GM18520 (cell line): ENCODE data around the gene CFAP68.
"Not testable (repeated sequence)": the region's sequence is repeated elsewhere in the genome, so short reads cannot be mapped to it uniquely, and the experiment has no call there.

Experiments used
- ATAC-seq: cut with Tn5 transposase; IDR thresholded peaks from one replicate; pipeline ENCODE4 v1.9.1; 2021; ENCODE audit not compliant: unreplicated experiment

The CFAP68 gene

GRCh38 chr11:111916768-111917167 is 37.4 kb downstream of the CFAP68 start:
- no peak for ATAC-seq

GRCh38 chr11:111917312-111917711 is 38.0 kb downstream of the CFAP68 start:
- no peak for ATAC-seq

DNA sequence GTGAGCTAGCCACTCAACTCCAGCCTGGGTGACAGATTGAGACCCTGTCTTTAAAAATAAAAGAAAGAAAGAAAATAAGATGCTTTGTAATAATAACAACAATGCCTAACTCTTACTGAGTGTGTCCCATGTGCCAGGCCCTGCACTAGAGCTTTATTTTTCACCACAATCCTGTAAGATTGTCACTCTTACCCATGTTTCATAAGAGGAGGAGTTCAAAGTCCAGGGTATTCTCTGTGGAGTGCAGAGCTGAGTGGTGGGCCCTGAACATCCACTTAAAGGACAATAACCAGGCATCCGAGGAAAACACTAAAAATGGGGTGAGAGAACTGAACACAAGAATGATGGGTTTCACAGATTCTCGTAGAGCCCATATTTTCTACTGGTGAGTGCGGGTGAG is 38.4 kb downstream of the CFAP68 start:
- no peak for ATAC-seq

DNA sequence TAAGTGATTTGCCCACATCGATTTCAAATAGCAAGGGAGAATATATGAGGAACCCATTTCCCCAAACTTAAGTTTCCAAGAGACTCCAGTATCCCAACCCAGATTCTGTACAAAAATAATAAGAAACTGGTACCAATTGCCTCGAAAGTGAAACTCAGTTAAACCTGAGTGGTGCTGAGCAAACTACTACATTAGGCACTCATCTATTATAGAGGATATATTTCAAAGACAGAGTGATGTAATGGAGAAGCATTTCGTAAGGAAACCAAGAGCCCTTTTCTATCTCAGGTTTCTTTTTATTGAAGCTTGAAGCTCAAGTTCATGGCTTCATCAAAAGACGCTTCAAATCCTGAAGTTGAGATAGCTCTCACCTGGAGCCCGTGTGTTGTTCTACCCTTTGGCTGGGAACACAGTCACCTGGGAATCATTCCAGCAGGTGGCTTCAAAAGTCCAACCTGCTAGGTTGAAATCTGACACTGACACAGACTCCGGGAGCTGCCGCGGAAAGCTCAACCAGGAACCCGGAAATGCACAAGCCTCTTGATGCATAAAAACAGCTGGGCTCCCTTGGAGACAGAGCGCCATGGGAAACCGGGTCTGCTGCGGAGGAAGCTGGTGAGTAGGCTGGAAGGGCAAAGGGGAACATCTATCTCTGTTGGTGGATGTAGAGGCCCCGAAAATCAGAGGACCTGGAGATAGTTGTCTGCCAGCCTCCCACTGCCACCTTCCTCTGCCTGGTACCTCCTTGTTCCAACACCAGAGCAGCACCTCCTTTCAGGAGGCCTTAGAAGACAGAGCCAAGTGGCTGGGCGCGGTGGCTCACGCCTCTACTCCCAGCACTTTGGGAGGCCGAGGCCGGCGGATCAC is 39.3 kb downstream of the CFAP68 start, which contains the start of gene C11orf52:
Gene C11orf52, plus strand, starts transcription at position 524 of the 867 bp plus-strand sequence. Its CDS starts 60 bp downstream, at position 584.
- ATAC-seq: no peak

DNA sequence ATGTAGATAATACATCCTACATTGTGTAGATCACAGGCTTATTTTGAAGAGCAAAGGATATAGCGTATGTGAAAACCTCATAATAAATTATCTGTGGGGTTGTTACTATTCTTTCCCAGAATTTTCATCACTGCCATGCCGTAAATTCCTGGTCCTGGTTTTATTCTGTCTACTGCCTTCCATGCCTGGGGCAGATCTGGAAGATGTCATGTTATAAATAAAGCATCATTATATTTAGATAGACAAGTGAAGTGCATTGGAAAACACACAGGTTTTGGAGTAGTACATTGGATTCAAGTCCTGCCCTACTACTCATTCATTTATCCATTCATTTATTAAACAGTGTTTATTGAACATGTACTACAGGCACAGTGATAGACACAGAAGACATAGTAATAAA is 41.6 kb downstream of the CFAP68 start:
- ATAC-seq: no peak

DNA sequence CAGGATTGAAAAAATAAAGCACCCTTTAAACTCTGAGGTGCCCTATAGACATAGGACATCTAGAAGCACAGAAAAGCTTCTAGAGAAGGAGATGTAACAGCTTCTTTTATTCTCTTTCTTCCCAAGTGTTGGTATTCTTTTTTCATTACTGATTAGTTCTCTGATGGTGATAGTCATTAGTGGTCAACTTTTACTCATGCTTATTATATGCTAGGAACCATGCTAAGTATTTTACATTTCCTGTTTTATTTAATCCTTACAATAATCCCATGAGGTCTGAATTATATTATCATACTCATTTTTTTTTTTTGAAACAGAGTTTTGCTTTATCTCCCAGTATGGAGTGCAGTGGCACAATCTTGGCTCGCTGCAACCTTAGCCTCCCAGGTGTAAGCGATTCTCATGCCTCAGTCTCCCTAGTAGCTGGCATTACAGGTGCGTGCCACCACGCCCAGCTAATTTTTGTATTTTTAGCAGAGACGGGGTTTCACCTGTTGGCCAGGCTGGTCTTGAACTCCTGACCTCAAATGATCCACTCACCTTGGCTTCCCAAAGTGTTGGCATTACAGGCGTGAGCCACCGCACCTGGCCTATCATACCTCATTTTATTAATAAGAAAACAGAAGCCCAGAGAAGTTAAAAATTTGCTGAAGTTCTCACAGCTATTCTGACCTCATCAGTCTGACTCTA is 42.3 kb downstream of the CFAP68 start:
- no peak for ATAC-seq

DNA sequence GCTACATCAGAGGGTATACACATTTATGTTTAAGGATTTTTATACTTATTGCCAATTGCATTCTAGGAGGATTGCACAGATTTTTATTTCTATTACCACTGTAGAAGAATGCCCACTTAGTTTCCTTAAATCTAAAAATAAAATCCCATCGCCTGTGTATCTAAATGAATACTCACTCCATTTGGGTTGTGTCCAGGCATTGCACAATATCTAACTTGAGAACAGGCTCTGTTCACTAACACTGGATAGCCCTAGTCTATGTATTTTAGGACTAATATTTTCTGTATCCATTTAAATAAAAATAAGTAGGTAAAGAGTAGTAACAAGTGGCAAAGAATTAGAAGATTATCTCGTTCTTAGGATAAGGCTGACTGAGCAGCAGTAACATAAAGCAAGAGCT is 43.5 kb downstream of the CFAP68 start:
- no peak for ATAC-seq

- no peak for ATAC-seq
Observed at GRCh38 chr11:111923351-111923788, 44.0 kb downstream of the CFAP68 start.

DNA sequence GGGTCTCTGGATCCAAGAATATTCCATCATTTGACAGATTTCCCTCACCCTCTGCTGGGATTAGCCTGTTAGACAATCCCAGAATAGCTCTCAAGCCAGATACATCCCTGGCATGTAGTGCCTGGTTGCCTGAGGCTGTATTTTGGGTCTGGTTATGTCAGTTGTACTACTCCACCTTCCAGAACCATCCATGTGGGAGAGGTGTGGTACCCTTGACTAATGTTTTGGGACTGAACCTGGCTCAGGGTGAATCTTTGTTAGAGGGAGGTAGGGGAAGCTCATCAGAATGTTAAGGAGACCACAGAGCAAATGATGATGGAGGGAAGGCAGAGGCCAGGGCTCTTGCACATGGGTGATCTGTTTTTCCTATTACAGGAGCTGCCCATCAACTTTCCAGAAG is 44.6 kb downstream of the CFAP68 start:
- no peak for ATAC-seq

DNA sequence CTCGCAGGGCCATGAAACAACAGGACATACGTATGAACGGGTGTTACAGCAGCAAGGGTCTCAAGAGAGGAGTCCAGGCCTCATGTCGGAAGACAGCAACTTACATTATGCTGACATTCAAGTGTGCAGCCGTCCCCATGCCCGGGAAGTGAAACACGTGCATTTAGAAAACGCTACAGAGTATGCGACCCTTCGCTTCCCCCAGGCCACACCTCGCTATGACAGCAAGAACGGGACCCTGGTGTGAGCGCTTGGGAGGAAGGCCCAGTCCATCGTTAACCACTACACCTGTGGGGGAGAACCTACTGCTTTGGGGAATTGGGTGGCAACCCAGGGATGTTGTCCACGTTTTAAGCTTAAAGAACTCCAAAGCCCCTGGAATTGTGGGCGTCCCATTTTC is 46.6 kb downstream of the CFAP68 start:
- no peak for ATAC-seq

GRCh38 chr11:111926505-111927391 is 47.4 kb downstream of the CFAP68 start:
- ATAC-seq: peak; percentile 89

DNA sequence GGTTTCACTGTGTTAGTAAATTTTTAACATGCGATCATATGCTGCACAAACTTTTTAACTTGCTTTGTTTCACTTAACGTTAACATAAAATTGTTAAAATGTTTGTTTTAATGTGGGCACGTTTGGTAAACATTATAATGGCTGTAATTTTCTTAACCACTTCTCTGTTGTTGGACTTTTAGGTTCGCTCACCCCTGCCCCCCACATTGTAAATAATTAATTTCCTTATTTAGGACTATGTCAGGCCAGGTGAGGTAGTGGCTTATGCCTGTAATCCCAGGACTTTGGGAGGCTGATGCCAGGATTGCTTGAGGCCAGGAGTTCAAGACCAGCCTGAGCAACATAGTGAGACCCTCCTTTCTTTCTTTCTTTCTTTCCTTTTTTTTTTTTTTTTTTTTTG is 51.1 kb downstream of the CFAP68 start:
- ATAC-seq: no peak

DNA sequence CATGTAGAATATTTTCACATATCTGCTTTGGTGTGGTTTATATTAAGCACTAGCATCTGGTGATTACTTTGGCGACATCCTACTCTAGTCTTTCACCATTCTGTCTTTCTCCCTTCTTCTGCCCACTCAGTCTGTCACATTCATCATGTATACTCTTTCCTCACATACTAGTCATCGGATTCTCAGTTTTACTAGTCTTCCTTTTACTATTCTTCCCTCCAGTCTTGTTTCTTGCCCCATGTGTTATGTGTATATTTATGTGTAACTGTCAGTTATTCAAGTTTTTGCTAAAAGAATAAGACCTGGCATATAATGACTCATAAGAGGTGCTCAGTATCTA is 53.2 kb downstream of the CFAP68 start:
- ATAC-seq: no peak

GRCh38 chr11:111933176-111933575 is 53.8 kb downstream of the CFAP68 start:
- ATAC-seq: not testable (repeated sequence)

GRCh38 chr11:111933872-111934271 is 54.5 kb downstream of the CFAP68 start:
- ATAC-seq: no peak

GRCh38 chr11:111934306-111934705 is 55.0 kb downstream of the CFAP68 start:
- ATAC-seq: no peak
